ENCODE measurements around the gene LEP.
"Not testable (repeated sequence)": the region's sequence is repeated elsewhere in the genome, so short reads cannot be mapped to it uniquely, and the experiment has no call there.

The LEP gene

GRCh38 chr7:128275681-128276080 is 34.6 kb downstream of the LEP start:
- H3K4me3 ChIP-seq (ENCODE audit: low read depth, low read length) = no peak overlapping the region
- no peak for DNase-seq (ENCODE audit: low read depth)
- TF ChIP-seq CTCF (IDR thresholded peaks at IDR 0.05; ENCODE audit: insufficient read depth, low read depth, low read length, missing control alignments) = no peak

GRCh38 chr7:128278366-128278765 is 37.3 kb downstream of the LEP start:
- DNase-seq (ENCODE audit: low read depth) = no peak
- no peak overlapping the region for H3K4me3 ChIP-seq (ENCODE audit: low read depth, low read length)
- TF ChIP-seq CTCF (IDR thresholded peaks at IDR 0.05; ENCODE audit: insufficient read depth, low read depth, low read length, missing control alignments) = no peak

- H3K4me3 ChIP-seq (ENCODE audit: low read depth, low read length) = no peak overlapping the region
- no peak for TF ChIP-seq CTCF (IDR thresholded peaks at IDR 0.05; ENCODE audit: insufficient read depth, low read depth, low read length, missing control alignments)
- no peak for DNase-seq (ENCODE audit: low read depth)
These were observed 38.1 kb downstream of the LEP start for GRCh38 chr7:128279124-128279713.

GRCh38 chr7:128280451-128280850 is 39.4 kb downstream of the LEP start:
- H3K4me3 ChIP-seq (ENCODE audit: low read depth, low read length); DNase-seq (ENCODE audit: low read depth): not testable (repeated sequence)

GRCh38 chr7:128281605-128282380 is 40.7 kb downstream of the LEP start:
- no peak overlapping the region for H3K4me3 ChIP-seq (ENCODE audit: low read depth, low read length)
- DNase-seq (ENCODE audit: low read depth) = no peak
- no peak for TF ChIP-seq CTCF (IDR thresholded peaks at IDR 0.05; ENCODE audit: insufficient read depth, low read depth, low read length, missing control alignments)

- DNase-seq (ENCODE audit: low read depth) = no peak
- H3K4me3 ChIP-seq (ENCODE audit: low read depth, low read length) = no peak overlapping the region
- TF ChIP-seq CTCF (IDR thresholded peaks at IDR 0.05; ENCODE audit: insufficient read depth, low read depth, low read length, missing control alignments) = no peak
These were observed 43.0 kb downstream of the LEP start for GRCh38 chr7:128284102-128284501.

GRCh38 chr7:128287556-128287955 is 46.5 kb downstream of the LEP start:
- H3K4me3 ChIP-seq (ENCODE audit: low read depth, low read length) = no peak overlapping the region
- no peak for DNase-seq (ENCODE audit: low read depth)
- no peak for TF ChIP-seq CTCF (IDR thresholded peaks at IDR 0.05; ENCODE audit: insufficient read depth, low read depth, low read length, missing control alignments)

- not testable (repeated sequence) for DNase-seq (ENCODE audit: low read depth); H3K4me3 ChIP-seq (ENCODE audit: low read depth, low read length)
These were observed 56.9 kb downstream of the LEP start for GRCh38 chr7:128298004-128298403.

Data from GM12865 (cell line).